Central memory CD4-positive, alpha-beta T cell (primary cell): ENCODE measurements around the gene IL10RA.

Experiments used
- DNase-seq: peaks from one replicate; pipeline ENCODE4 v3.0.0; 2022

Gene IL10RA

GRCh38 chr11:118048472-118049370 lies 62.5 kb downstream of the IL10RA start:
- no peak for DNase-seq

- no peak for DNase-seq
These were observed 63.6 kb downstream of the IL10RA start for GRCh38 chr11:118049771-118050170.

GRCh38 chr11:118050208-118050891 lies 64.2 kb downstream of the IL10RA start:
- DNase-seq: no peak
